Left lung (tissue), 10 donors: ENCODE results near the gene ZCCHC17. TPM values are rescaled to one million over a fixed set of nuclear protein-coding genes. Genes with fewer than 3 reads are reported as not detected.
"Not testable (repeated sequence)": the region's sequence is repeated elsewhere in the genome, so short reads cannot be mapped to it uniquely, and the experiment has no call there.

ENCODE experiments used
- ATAC-seq: fragments of 200-7000 bp; cut with Tn5 transposase; one replicate; pipeline ENCODE4 v1.9.1; 2020; ENCODE audit warnings: moderate library complexity
- DNase-seq, 4 donors: peaks; one replicate each; pipeline ENCODE4 v3.0.0-alpha.2; 2013 to 2020
- H3K27ac ChIP-seq, 2 donors: fragments of 200-600 bp; sonication (generic) in 1 of 2; one replicate each; pipeline versions ENCODE4 v1.5.0 to v1.8.0; 2020 to 2021
- H3K27me3 ChIP-seq, 2 donors: fragments of 200-600 bp; sonication (generic) in 1 of 2; one replicate each; pipeline versions ENCODE4 v1.5.0 to v1.8.0; 2020 to 2021
- H3K36me3 ChIP-seq, 2 donors: fragments of 200-600 bp; sonication (generic) in 1 of 2; one replicate each; pipeline versions ENCODE4 v1.5.0 to v1.8.0; 2020 to 2021
- H3K4me1 ChIP-seq, 2 donors: fragments of 200-600 bp; one replicate each; pipeline ENCODE4 v1.8.0; 2021
- H3K4me3 ChIP-seq, 2 donors: fragments of 200-600 bp; sonication (generic) in 1 of 2; one replicate each; pipeline versions ENCODE4 v1.5.0 to v1.8.0; 2020 to 2021; ENCODE audit warnings: mild to moderate bottlenecking in 1 of 2
- H3K9me3 ChIP-seq, 2 donors: fragments of 200-600 bp; sonication (generic) in 1 of 2; one replicate each; pipeline versions ENCODE4 v1.5.0 to v1.8.0; 2020 to 2021
- CTCF ChIP-seq, 2 donors: fragments of 200-600 bp; sonication (generic) in 1 of 2; IDR thresholded peaks; one replicate each; pipeline versions ENCODE4 v1.5.0 to v1.8.0; 2021; ENCODE audit warnings: antibody characterized with exemption in 2 of 2
- intact Hi-C, 2 donors: fragments of 100-400 bp; cut with DNase I; formaldehyde crosslinking; loops; one replicate each; pipeline versions ENCODE4 v1.11.2 to v1.14.2; 2022
- polyA plus RNA-seq, 6 donors: library from polyadenylated mRNA; unstranded; fragments of 120-200 nt; gene quantifications; one replicate each; pipeline ENCODE4 v1.2.1, GENCODE V29; 2013; ENCODE audit not compliant: insufficient read length in 6 of 6
- total RNA-seq, 2 donors: library from RNA; stranded (reverse); fragmentation: NEBNext Ultra II Directional; extraction: Animal tissue kit (Norgen Biotek cat#: 25700); gene quantifications; one replicate each; pipeline ENCODE4 v1.2.1, GENCODE V29; 2021
- donor health status: DM: no; HTN: yes; CAD: no.
- donor health status: DM: no; HTN: no; CAD: no.

The ZCCHC17 gene
- total and polyA plus RNA-seq, 8 donors = 20.1 to 51.7 (median 43.8) TPM

- H3K27ac ChIP-seq = no peak overlapping the region
- no peak for TF ChIP-seq CTCF (IDR thresholded peaks at IDR 0.05)
- intact Hi-C loops = no loop called here
- H3K4me3 ChIP-seq = no peak overlapping the region
- H3K27me3 ChIP-seq = no peaks in the 10 kb centered on the region
- peaks cover 0 to 73% of the 10 kb centered on the region in 2 donors for H3K36me3 ChIP-seq
- no peaks in the 10 kb centered on the region for H3K4me1 ChIP-seq
- ATAC-seq (no peak), DNase-seq (no peak)
- no peaks in the 10 kb centered on the region for H3K9me3 ChIP-seq
Measured at GRCh38 chr1:31258581-31258980, 38.3 kb upstream of the ZCCHC17 start.

- intact Hi-C loops = no loop called here
- no peaks in the 10 kb centered on the region for H3K9me3 ChIP-seq
- no peak overlapping the region for H3K4me3 ChIP-seq
- H3K27ac ChIP-seq = no peak overlapping the region
- H3K4me1 ChIP-seq = no peaks in the 10 kb centered on the region
- no peak for DNase-seq
- H3K36me3 ChIP-seq = peaks cover 0 to 85% of the 10 kb centered on the region in 2 donors
- TF ChIP-seq CTCF (IDR thresholded peaks at IDR 0.05) = no peak
- no peak for ATAC-seq
- H3K27me3 ChIP-seq = no peaks in the 10 kb centered on the region
Measured at GRCh38 chr1:31259746-31260145, 37.1 kb upstream of the ZCCHC17 start.

- intact Hi-C loops = no loop called here
- H3K36me3 ChIP-seq = peaks cover 0 to 100% of the 10 kb centered on the region in 2 donors
- H3K4me1 ChIP-seq = no peaks in the 10 kb centered on the region
- H3K4me3 ChIP-seq = no peak overlapping the region
- H3K9me3 ChIP-seq = no peaks in the 10 kb centered on the region
- TF ChIP-seq CTCF (IDR thresholded peaks at IDR 0.05) = no peak
- H3K27ac ChIP-seq = no peak overlapping the region
- H3K27me3 ChIP-seq = no peaks in the 10 kb centered on the region
- DNase-seq (no peak), ATAC-seq (no peak)
Measured at GRCh38 chr1:31261916-31262315, 34.9 kb upstream of the ZCCHC17 start.

- H3K36me3 ChIP-seq = peaks cover 0 to 100% of the 10 kb centered on the region in 2 donors
- intact Hi-C loops, H3K4me1 ChIP-seq, DNase-seq, H3K27ac ChIP-seq, H3K27me3 ChIP-seq, ATAC-seq, H3K4me3 ChIP-seq, H3K9me3 ChIP-seq: not testable (repeated sequence)
Measured at GRCh38 chr1:31262393-31262792, 34.4 kb upstream of the ZCCHC17 start.

GRCh38 chr1:31263408-31263807 is 33.4 kb upstream of the ZCCHC17 start:
- Histone ChIP-seq H3K27me3 (no peaks in the 10 kb centered on the region), H3K27ac (no peak overlapping the region), H3K9me3 (no peaks in the 10 kb centered on the region), H3K4me1 (no peaks in the 10 kb centered on the region), H3K36me3 (peaks cover 0 to 100% of the 10 kb centered on the region in 2 donors), H3K4me3 (no peak overlapping the region)
- DNase-seq (no peak), ATAC-seq (no peak)
- intact Hi-C loops = no loop called here
- TF ChIP-seq CTCF (IDR thresholded peaks at IDR 0.05) = no peak

GRCh38 chr1:31264790-31265386 is 31.9 kb upstream of the ZCCHC17 start:
- H3K27me3 ChIP-seq = no peaks in the 10 kb centered on the region
- intact Hi-C loops = no loop called here
- peaks cover 0 to 100% of the 10 kb centered on the region in 2 donors for H3K36me3 ChIP-seq
- no peak for ATAC-seq
- H3K9me3 ChIP-seq = no peaks in the 10 kb centered on the region
- no peak for TF ChIP-seq CTCF (IDR thresholded peaks at IDR 0.05)
- no peak for DNase-seq
- H3K4me1 ChIP-seq = no peaks in the 10 kb centered on the region
- no peak overlapping the region for H3K27ac ChIP-seq
- no peak overlapping the region for H3K4me3 ChIP-seq
